Kasumi-1 (cell line): ENCODE data around the gene ZNF133.
A peak's percentile ranks its signal among the peaks of the same experiment; 100 is the strongest.
"Not testable (repeated sequence)": the region's sequence is repeated elsewhere in the genome, so short reads cannot be mapped to it uniquely, and the experiment has no call there.

Experiments
- DNase-seq, 2 experiments: peaks; one replicate each; lab custom pipeline; 2025; lab: John Stamatoyannopoulos, UW

The ZNF133 gene

GRCh38 chr20:18284805-18285533 is 3.4 kb upstream of the ZNF133 start:
- no peak for DNase-seq

GRCh38 chr20:18287546-18287914 is 797 bp upstream of the ZNF133 start:
- no peak for DNase-seq

- peak in 1 of 2 experiments; percentile 53 for DNase-seq
Measured at GRCh38 chr20:18288749-18289267, 481 bp downstream of the ZNF133 start.

- no peak for DNase-seq
Measured at GRCh38 chr20:18289306-18289705, 979 bp downstream of the ZNF133 start.

- no peak for DNase-seq
Measured at GRCh38 chr20:18299364-18299763, 11.0 kb downstream of the ZNF133 start.

GRCh38 chr20:18304618-18305017 is 16.3 kb downstream of the ZNF133 start:
- DNase-seq, result peak; percentile 3 to 10

GRCh38 chr20:18307301-18307700 is 19.0 kb downstream of the ZNF133 start:
- no peak for DNase-seq

- no peak for DNase-seq
Measured at GRCh38 chr20:18310051-18310450, 21.7 kb downstream of the ZNF133 start.

- DNase-seq, result no peak
Measured at GRCh38 chr20:18310592-18310991, 22.3 kb downstream of the ZNF133 start.

- no peak for DNase-seq
Measured at GRCh38 chr20:18312723-18313122, 24.4 kb downstream of the ZNF133 start.

- DNase-seq, result no peak
Measured at GRCh38 chr20:18313411-18313810, 25.1 kb downstream of the ZNF133 start.

- no peak for DNase-seq
Measured at GRCh38 chr20:18314786-18315406, 26.6 kb downstream of the ZNF133 start.

- no peak for DNase-seq
Measured at GRCh38 chr20:18316166-18316565, 27.8 kb downstream of the ZNF133 start.

GRCh38 chr20:18321316-18321715 is 33.0 kb downstream of the ZNF133 start:
- no peak for DNase-seq

GRCh38 chr20:18321976-18322950 is 33.9 kb downstream of the ZNF133 start:
- DNase-seq, result no peak

GRCh38 chr20:18323705-18324104 is 35.4 kb downstream of the ZNF133 start:
- DNase-seq, result no peak

GRCh38 chr20:18324596-18325089 is 36.3 kb downstream of the ZNF133 start:
- no peak for DNase-seq

GRCh38 chr20:18326990-18327389 is 38.7 kb downstream of the ZNF133 start:
- DNase-seq, result no peak

- DNase-seq, result no peak
Measured at GRCh38 chr20:18331694-18332093, 43.4 kb downstream of the ZNF133 start.

- DNase-seq, result not testable (repeated sequence)
Measured at GRCh38 chr20:18349749-18350148, 61.4 kb downstream of the ZNF133 start.

GRCh38 chr20:18359854-18360253 is 71.5 kb downstream of the ZNF133 start:
- DNase-seq, result no peak

GRCh38 chr20:18360635-18361034 is 72.3 kb downstream of the ZNF133 start:
- DNase-seq, result no peak
